Right lobe of liver (tissue), 6 donors: ENCODE measurements around the gene NKX2-2. TPM values are rescaled to one million over a fixed set of nuclear protein-coding genes. Genes with fewer than 3 reads are reported as not detected.

Experiments used
- ATAC-seq, 4 donors: fragments of 200-7000 bp; cut with Tn5 transposase; one replicate each; pipeline ENCODE4 v1.9.1; 2020; ENCODE audit warnings: mild to moderate bottlenecking in 4 of 4, moderate library complexity in 4 of 4
- DNase-seq, 3 donors: peaks; one replicate each; pipeline ENCODE4 v3.0.0-alpha.2; 2020
- H3K27ac ChIP-seq, 3 donors: fragments of 200-600 bp; one replicate each; pipeline ENCODE4 v1.8.0; 2022
- H3K27me3 ChIP-seq, 2 donors: fragments of 200-600 bp; one replicate each; pipeline ENCODE4 v1.8.0; 2022
- H3K36me3 ChIP-seq, 4 donors: fragments of 200-600 bp; sonication (generic) in 1 of 4; one replicate each; pipeline versions ENCODE4 v1.5.1 to v1.8.0; 2017 to 2022; ENCODE audit warnings: control low read depth in 1 of 4
- H3K4me1 ChIP-seq, 4 donors: fragments of 200-600 bp; sonication (generic) in 1 of 4; one replicate each; pipeline versions ENCODE4 v1.5.1 to v1.8.0; 2017 to 2022; ENCODE audit warnings: control low read depth in 1 of 4
- H3K4me3 ChIP-seq, 3 donors: fragments of 200-600 bp; one replicate each; pipeline ENCODE4 v1.8.0; 2022
- H3K9me3 ChIP-seq, 4 donors: fragments of 200-600 bp; sonication (generic) in 1 of 4; one replicate each; pipeline versions ENCODE4 v1.5.1 to v1.8.0; 2017 to 2022; ENCODE audit warnings: control low read depth in 1 of 4
- CTCF ChIP-seq, 4 donors: fragments of 200-600 bp in 3 of 4; fragments of 450-650 bp in 1 of 4; IDR thresholded peaks; one replicate each; pipeline versions ENCODE4 v1.5.1 to v1.8.0; 2016 to 2022; ENCODE audit warnings: antibody characterized with exemption in 4 of 4, mild to moderate bottlenecking in 2 of 4
- POLR2A ChIP-seq: fragments of 450-650 bp; IDR thresholded peaks from one replicate; pipeline ENCODE4 v1.6.1; 2017; ENCODE audit warnings: antibody characterized with exemption, mild to moderate bottlenecking
- WGBS: methylation state at CpG from one replicate; pipeline ENCODE4 v1.1.6; 2018; ENCODE audit warnings: low coverage, low lambda C conversion rate; ENCODE audit not compliant: insufficient coverage; ENCODE audit errors: missing lambda C conversion rate; 5-methylcytosine and 5-hydroxymethylcytosine counted together
- intact Hi-C, 2 donors: fragments of 100-400 bp; cut with DNase I; formaldehyde crosslinking; loops; one replicate each; pipeline versions ENCODE4 v1.11.2 to v1.14.1; 2022
- long read RNA-seq: library from polyadenylated mRNA; unstranded; transcript quantifications from one replicate; pipeline ENCODE4 v2.0.0, GENCODE V29; 2019
- total RNA-seq, 6 experiments: library from RNA; depleted of rRNA in 2 of 6; stranded (reverse); fragments of >200 nt in 2 of 6; fragmentation: NEBNext Ultra II Directional in 3 of 6; extraction: Animal tissue kit (Norgen Biotek cat#: 25700) in 3 of 6; gene quantifications; one replicate each; pipeline versions ENCODE4 v1.1.0 to v1.2.4, GENCODE V29; 2016 to 2023
- donor health status: DM: no; HTN: yes; CAD: no.
- donor health status: DM: no; HTN: no; CAD: no.
- donor health status: DM: no; HTN: no; CAD: no.
- donor health status: DM: no; HTN: yes; CAD: no.
- donor health status: DM: no; HTN: yes; CAD: no.

NKX2-2 gene
- not detected for total RNA-seq
- long read RNA-seq = 0 reads

- TF ChIP-seq POLR2A = no peak
- TF ChIP-seq CTCF (IDR thresholded peaks at IDR 0.05) = no peak
- ATAC-seq = no peak
- Histone ChIP-seq H3K4me1 (peaks cover 0 to 43% (median 11%) of the 10 kb centered on the region in 4 donors), H3K36me3 (no peaks in the 10 kb centered on the region), H3K27ac (no peak within 1 kb of the TSS), H3K9me3 (no peaks in the 10 kb centered on the region), H3K4me3 (no peak within 1 kb of the TSS), H3K27me3 (peaks cover 0 to 76% of the 10 kb centered on the region in 2 donors)
- intact Hi-C loops = no loop called here
- WGBS = 3% methylated on average over 39 of the region's 45 CpGs
- DNase-seq = peak in 1 of 3 donors; percentile 34
Observed at GRCh38 chr20:21513881-21514540, at the start of gene NKX2-2. NKX2-2 (minus strand) TSS chr20:21514064; CDS start chr20:21513669, 395 bp downstream.

GRCh38 chr20:21562656-21563055 lies 48.8 kb upstream of the NKX2-2 start:
- intact Hi-C loops = no loop called here
- Histone ChIP-seq H3K4me3 (no peak overlapping the region), H3K36me3 (no peaks in the 10 kb centered on the region), H3K9me3 (no peaks in the 10 kb centered on the region), H3K27me3 (no peaks in the 10 kb centered on the region), H3K27ac (no peak overlapping the region), H3K4me1 (peaks cover 0 to 29% (median 8%) of the 10 kb centered on the region in 4 donors)
- WGBS = 78% methylated on average over 5 of the region's 5 CpGs
- peak in 1 of 3 donors; percentile 11 for DNase-seq
- no peak for TF ChIP-seq POLR2A
- TF ChIP-seq CTCF (IDR thresholded peaks at IDR 0.05) = no peak
- ATAC-seq = no peak

GRCh38 chr20:21559305-21559704 lies 45.4 kb upstream of the NKX2-2 start:
- ATAC-seq = no peak
- Histone ChIP-seq H3K27me3 (no peaks in the 10 kb centered on the region), H3K4me3 (no peak overlapping the region), H3K27ac (no peak overlapping the region), H3K36me3 (no peaks in the 10 kb centered on the region), H3K4me1 (peaks cover 0 to 33% (median 6%) of the 10 kb centered on the region in 4 donors), H3K9me3 (no peaks in the 10 kb centered on the region)
- 53% methylated on average over 7 of the region's 7 CpGs for WGBS
- DNase-seq = no peak
- TF ChIP-seq POLR2A (no peak), CTCF (IDR thresholded peaks at IDR 0.05) (no peak)
- intact Hi-C loops = no loop called here

GRCh38 chr20:21557241-21558020 lies 43.6 kb upstream of the NKX2-2 start:
- TF ChIP-seq CTCF (IDR thresholded peaks at IDR 0.05) (no peak), POLR2A (no peak)
- no peak overlapping the region for H3K4me3 ChIP-seq
- H3K27me3 ChIP-seq = no peaks in the 10 kb centered on the region
- H3K27ac ChIP-seq = peak overlapping the region in 1 of 3 donors; percentile 37
- intact Hi-C loops = no loop called here
- H3K4me1 ChIP-seq = peaks cover 0 to 23% (median 2%) of the 10 kb centered on the region in 4 donors
- H3K36me3 ChIP-seq = no peaks in the 10 kb centered on the region
- ATAC-seq = no peak
- WGBS = 73% methylated on average over 7 of the region's 20 CpGs
- no peaks in the 10 kb centered on the region for H3K9me3 ChIP-seq
- peak in 1 of 3 donors; percentile 23 for DNase-seq
